Vagina (tissue), 2 donors: ENCODE measurements around the gene TCF3. TPM values are rescaled to one million over a fixed set of nuclear protein-coding genes. Genes with fewer than 3 reads are reported as not detected.

Experiments
- DNase-seq, 2 donors: peaks; one replicate each; pipeline ENCODE4 v3.0.0-alpha.2; 2017; ENCODE audit errors: extremely low spot score in 2 of 2
- H3K27ac ChIP-seq: fragments of 200-600 bp; sonication (generic); one replicate; pipeline ENCODE4 v1.5.1; 2019
- H3K27me3 ChIP-seq: fragments of 200-600 bp; sonication (generic); one replicate; pipeline ENCODE4 v1.5.1; 2019
- H3K36me3 ChIP-seq, 2 donors: fragments of 200-600 bp; sonication (generic); one replicate each; pipeline ENCODE4 v1.5.1; 2017 to 2019
- H3K4me1 ChIP-seq: fragments of 200-600 bp; sonication (generic); one replicate; pipeline ENCODE4 v1.5.1; 2019
- H3K4me3 ChIP-seq, 2 donors: fragments of 200-600 bp; sonication (generic); 1 replicate in 1 of 2; 2 replicates in 1 of 2; pipeline ENCODE4 v1.5.1; 2016 to 2019
- H3K9me3 ChIP-seq: fragments of 200-600 bp; sonication (generic); one replicate; pipeline ENCODE4 v1.5.1; 2019
- CTCF ChIP-seq, 3 experiments: fragments of 450-650 bp in 2 of 3; fragments of 200-600 bp in 1 of 3; sonication (generic) in 1 of 3; IDR thresholded peaks; one replicate each; pipeline ENCODE4 v1.5.1; 2017 to 2019; ENCODE audit warnings: antibody characterized with exemption in 3 of 3, mild to moderate bottlenecking in 2 of 3, moderate library complexity in 2 of 3
- POLR2A ChIP-seq, 2 donors: fragments of 450-650 bp; IDR thresholded peaks; one replicate each; pipeline ENCODE4 v1.6.1; 2017; ENCODE audit warnings: antibody characterized with exemption in 2 of 2, mild to moderate bottlenecking in 2 of 2, moderate library complexity in 2 of 2
- POLR2AphosphoS5 ChIP-seq, 2 donors: sonication (generic); formaldehyde crosslinking; IDR thresholded peaks; one replicate each; pipeline ENCODE4 v1.9.0; 2017; ENCODE audit warnings: antibody characterized with exemption in 2 of 2, mild to moderate bottlenecking in 2 of 2, low read depth in 1 of 2; ENCODE audit not compliant: insufficient read depth in 1 of 2
- intact Hi-C: fragments of 100-400 bp; cut with DNase I; formaldehyde crosslinking; loops from one replicate; pipeline ENCODE4 v1.15.1; 2023
- total RNA-seq: library from RNA; depleted of rRNA; stranded (reverse); fragments of >200 nt; gene quantifications from one replicate; pipeline ENCODE4 v1.2.3, GENCODE V29; 2016

TCF3 gene
- total RNA-seq, 1 donor from 2014 or later, result 26.0 TPM

GRCh38 chr19:1591421-1592023 lies 60.9 kb downstream of the TCF3 start:
- DNase-seq, result no peak
- intact Hi-C loops, result no loop called here

GRCh38 chr19:1590641-1591397 lies 61.6 kb downstream of the TCF3 start:
- TF ChIP-seq POLR2AphosphoS5 (IDR thresholded peaks at IDR 0.05; ENCODE audit: insufficient read depth in 1 of 2, low read depth in 1 of 2), result no peak
- no peak for TF ChIP-seq CTCF (IDR thresholded peaks at IDR 0.05)
- no peak for TF ChIP-seq POLR2A (IDR thresholded peaks at IDR 0.05)
- Histone ChIP-seq H3K36me3 (peaks cover 0 to 2% of the 10 kb centered on the region in 2 donors), H3K4me3 (peak overlapping the region; percentile 79 to 90), H3K9me3 (no peaks in the 10 kb centered on the region), H3K27me3 (no peaks in the 10 kb centered on the region), H3K27ac (no peak overlapping the region), H3K4me1 (peaks cover 40% of the 10 kb centered on the region)
- DNase-seq, result no peak
- intact Hi-C loops, result no loop called here

More at GRCh38 chr19:1591421-1592023, 60.9 kb downstream of the TCF3 start:
- H3K36me3 ChIP-seq, result peaks cover 0 to 8% of the 10 kb centered on the region in 2 donors
- H3K4me1 ChIP-seq, result peaks cover 40% of the 10 kb centered on the region
- H3K9me3 ChIP-seq, result no peaks in the 10 kb centered on the region
- peak overlapping the region; percentile 79 to 90 for H3K4me3 ChIP-seq
- TF ChIP-seq CTCF (IDR thresholded peaks at IDR 0.05), result no peak
- no peak for TF ChIP-seq POLR2A (IDR thresholded peaks at IDR 0.05)
- no peak for TF ChIP-seq POLR2AphosphoS5 (IDR thresholded peaks at IDR 0.05; ENCODE audit: insufficient read depth in 1 of 2, low read depth in 1 of 2)
- peak overlapping the region; percentile 89 for H3K27ac ChIP-seq
- H3K27me3 ChIP-seq, result no peaks in the 10 kb centered on the region

- no peaks in the 10 kb centered on the region for H3K27me3 ChIP-seq
- peaks cover 0 to 14% of the 10 kb centered on the region in 2 donors for H3K36me3 ChIP-seq
- intact Hi-C loops, result no loop called here
- no peaks in the 10 kb centered on the region for H3K9me3 ChIP-seq
- TF ChIP-seq CTCF (IDR thresholded peaks at IDR 0.05) (no peak), POLR2A (IDR thresholded peaks at IDR 0.05) (no peak), POLR2AphosphoS5 (IDR thresholded peaks at IDR 0.05; ENCODE audit: insufficient read depth in 1 of 2, low read depth in 1 of 2) (no peak)
- H3K4me1 ChIP-seq, result peaks cover 32% of the 10 kb centered on the region
- H3K4me3 ChIP-seq, result no peak overlapping the region
- H3K27ac ChIP-seq, result no peak overlapping the region
- no peak for DNase-seq
Measured at GRCh38 chr19:1587872-1588271, 64.5 kb downstream of the TCF3 start.

GRCh38 chr19:1585243-1585580 lies 67.2 kb downstream of the TCF3 start:
- TF ChIP-seq CTCF (IDR thresholded peaks at IDR 0.05) (no peak), POLR2AphosphoS5 (IDR thresholded peaks at IDR 0.05; ENCODE audit: insufficient read depth in 1 of 2, low read depth in 1 of 2) (no peak), POLR2A (IDR thresholded peaks at IDR 0.05) (no peak)
- Histone ChIP-seq H3K4me1 (peaks cover 14% of the 10 kb centered on the region), H3K9me3 (no peaks in the 10 kb centered on the region), H3K27me3 (no peaks in the 10 kb centered on the region), H3K27ac (no peak overlapping the region), H3K36me3 (peaks cover 0 to 40% of the 10 kb centered on the region in 2 donors), H3K4me3 (no peak overlapping the region)
- intact Hi-C loops, result no loop called here
- no peak for DNase-seq
